ENCODE measurements around the gene TENM4.

The TENM4 gene

DNA sequence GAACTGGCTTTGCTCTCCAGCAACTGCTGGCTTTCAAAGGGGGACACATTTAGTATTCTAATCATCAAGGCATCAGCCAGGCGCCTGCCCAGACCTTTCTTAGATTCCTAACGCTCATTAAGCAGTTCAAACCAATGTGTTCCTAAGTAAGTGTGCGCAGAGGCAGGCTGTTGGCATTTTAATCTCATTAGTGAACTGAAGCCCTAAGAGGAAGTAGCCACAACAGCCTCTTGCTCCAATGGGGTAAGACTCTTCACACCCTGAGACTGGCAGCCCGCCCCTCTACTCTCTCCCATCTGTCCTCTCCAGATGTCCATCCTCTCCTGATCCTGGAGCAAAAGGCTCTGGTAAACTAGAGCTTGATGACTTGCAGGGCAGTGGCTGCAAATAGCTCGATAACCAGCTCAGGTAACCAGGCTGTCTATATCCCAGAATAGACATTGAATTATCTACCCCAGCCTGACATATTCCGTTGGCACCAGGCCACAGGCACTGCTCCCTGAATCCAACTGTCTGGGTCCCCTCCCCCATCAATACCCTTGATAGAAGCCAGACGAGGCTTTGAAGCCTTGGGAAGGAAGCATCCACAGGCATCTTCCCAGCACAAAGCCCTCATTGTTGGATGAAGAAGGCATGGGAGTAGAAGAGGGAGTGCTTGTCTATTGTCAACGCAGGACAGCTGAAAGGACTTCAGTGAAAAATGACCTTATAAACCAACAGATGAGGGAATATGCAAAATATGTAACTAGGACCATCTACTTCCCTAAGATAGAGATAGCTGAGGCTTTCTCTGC is 321.1 kb downstream of the TENM4 start:
- no peak for DNase-seq (ENCODE audit: low spot score)

DNA sequence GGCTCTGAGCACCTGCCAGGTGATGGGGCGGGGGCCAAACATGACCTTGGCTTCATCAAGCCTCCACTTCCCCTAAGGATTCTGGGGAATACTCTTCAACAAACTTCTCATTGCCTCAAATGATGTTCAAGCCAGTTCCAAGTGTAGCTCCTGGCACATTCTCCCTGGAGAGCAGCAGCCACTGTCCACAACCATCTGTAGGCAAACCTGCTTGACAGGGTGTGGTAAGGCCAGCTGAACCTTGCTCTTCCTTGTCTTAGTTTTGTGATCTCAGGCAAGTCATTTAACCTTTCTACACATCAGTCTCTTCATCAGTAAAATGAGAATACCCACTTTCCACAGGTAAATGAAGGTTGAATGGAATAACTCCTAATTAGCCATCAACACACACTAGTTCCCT is 323.3 kb downstream of the TENM4 start:
- no peak for DNase-seq (ENCODE audit: low spot score)

- DNase-seq (ENCODE audit: low spot score) = no peak
Observed at GRCh38 chr11:79116600-79116999, 324.2 kb downstream of the TENM4 start.

- no peak for DNase-seq (ENCODE audit: low spot score)
Observed at GRCh38 chr11:79113054-79113690, 327.7 kb downstream of the TENM4 start.

GRCh38 chr11:79110796-79111195 is 330.0 kb downstream of the TENM4 start:
- DNase-seq (ENCODE audit: low spot score) = no peak

GRCh38 chr11:79110321-79110720 is 330.5 kb downstream of the TENM4 start:
- no peak for DNase-seq (ENCODE audit: low spot score)

DNA sequence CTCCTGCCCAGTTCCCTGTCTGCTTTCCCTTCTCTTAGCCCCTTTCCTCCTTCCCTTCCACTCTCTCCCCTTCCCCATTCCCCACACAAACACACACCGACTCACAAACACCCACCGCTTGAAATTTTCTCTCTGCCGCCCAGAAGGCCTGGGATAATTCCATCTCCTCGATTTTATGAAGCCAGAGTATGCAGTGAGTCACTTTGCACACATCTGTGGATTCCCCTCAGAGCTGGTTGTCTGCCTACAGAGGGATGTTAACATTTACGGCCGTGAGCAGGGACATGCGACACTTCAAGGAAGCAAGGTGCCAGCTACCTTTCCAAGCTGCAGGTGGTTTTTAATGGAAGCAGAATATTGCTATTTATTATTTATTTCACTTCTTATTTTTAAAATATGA is 332.0 kb downstream of the TENM4 start:
- DNase-seq (ENCODE audit: low spot score) = peak; percentile 30

DNA sequence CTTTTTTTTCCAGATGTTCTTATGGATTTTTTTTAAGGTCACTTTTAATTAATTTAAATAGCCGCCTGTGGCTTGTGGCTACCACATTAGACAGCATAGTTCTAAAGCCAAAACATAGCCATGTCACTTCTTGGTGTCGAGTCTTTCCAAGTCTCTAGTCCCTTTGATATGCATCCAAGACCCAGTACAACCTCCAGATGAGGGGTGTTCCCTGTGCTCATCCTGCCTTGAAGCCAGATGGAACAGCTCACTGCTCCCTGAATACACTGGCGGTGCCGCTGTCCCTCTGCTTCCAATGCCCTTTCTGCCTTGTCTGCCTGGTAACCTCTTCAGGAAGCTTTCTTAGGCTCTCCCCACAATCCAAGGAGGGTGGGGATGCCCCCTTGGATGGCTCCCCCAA is 338.0 kb downstream of the TENM4 start:
- DNase-seq (ENCODE audit: low spot score) = no peak

DNA sequence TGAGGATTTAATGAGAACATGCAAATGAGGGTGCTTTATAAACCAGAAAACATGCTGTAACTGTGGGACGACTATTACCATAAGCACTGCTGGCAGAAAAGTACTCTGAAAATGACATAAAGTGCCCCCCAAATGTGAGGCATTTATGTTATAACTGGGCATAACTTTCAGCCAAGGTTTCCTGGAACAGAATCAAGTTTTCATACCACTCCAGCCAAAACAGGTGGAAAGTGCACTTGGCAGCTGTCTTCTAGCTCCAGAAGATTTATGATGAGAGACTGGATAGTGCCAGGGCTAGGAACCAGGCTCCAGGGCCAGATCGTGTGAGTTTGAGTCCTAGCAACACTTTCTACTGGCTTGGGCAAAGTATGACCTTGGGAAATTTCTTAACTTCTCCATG is 339.2 kb downstream of the TENM4 start:
- no peak for DNase-seq (ENCODE audit: low spot score)

- peak; percentile 89 for DNase-seq (ENCODE audit: low spot score)
Observed at GRCh38 chr11:79100093-79100910, 340.5 kb downstream of the TENM4 start.

GRCh38 chr11:79098146-79098545 is 342.7 kb downstream of the TENM4 start:
- no peak for DNase-seq (ENCODE audit: low spot score)

DNA sequence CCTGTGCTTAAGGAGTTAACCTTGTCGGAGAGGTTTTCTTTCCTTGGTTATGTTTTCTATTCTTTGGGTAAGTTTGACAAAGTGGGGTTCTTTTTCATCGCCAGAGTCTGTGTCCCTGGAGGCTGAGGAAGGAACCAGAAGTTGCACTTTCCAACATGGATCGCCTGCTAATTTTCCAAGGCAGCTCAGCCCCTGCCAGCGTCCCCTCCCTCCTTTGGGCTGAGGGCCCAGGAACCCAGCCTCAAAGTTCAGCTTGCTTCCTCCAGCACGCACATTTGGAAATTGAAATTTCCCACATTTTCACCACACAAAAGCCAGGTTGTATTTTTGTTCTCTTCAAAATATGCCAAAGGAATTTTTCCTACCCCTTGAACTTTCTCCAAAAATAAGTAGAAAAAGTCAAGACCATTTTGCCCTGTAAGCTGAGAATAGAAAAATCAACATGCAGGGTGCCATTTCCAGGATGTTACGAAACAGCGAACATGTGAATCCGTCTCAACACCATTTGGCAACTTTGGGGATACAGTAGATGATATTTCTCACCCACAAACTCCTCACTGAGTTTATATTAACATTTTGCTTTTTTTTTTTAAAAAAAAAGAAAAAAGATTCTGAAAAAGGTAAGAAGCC is 343.5 kb downstream of the TENM4 start:
- no peak for DNase-seq (ENCODE audit: low spot score)

DNA sequence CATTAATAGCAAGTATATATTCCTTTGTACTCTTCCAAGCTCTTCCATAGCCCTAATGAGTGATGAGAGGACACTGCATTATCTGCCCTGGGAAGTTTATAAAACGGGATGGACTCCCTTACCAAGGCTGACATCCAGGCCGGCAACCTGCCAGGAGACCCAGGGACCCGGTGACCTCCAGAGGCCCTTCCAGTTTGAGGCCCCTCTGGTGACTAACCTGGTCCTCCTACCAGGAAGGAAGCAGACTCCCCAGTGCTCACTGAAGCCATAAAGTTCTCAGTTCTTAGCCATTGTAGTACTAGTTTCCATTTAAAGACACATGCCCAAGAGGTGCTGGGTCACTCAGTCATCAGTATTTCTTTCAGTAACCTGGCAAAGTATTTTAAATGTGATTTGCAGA is 345.4 kb downstream of the TENM4 start:
- DNase-seq (ENCODE audit: low spot score) = no peak

- no peak for DNase-seq (ENCODE audit: low spot score)
Observed at GRCh38 chr11:79094616-79095015, 346.2 kb downstream of the TENM4 start.

DNA sequence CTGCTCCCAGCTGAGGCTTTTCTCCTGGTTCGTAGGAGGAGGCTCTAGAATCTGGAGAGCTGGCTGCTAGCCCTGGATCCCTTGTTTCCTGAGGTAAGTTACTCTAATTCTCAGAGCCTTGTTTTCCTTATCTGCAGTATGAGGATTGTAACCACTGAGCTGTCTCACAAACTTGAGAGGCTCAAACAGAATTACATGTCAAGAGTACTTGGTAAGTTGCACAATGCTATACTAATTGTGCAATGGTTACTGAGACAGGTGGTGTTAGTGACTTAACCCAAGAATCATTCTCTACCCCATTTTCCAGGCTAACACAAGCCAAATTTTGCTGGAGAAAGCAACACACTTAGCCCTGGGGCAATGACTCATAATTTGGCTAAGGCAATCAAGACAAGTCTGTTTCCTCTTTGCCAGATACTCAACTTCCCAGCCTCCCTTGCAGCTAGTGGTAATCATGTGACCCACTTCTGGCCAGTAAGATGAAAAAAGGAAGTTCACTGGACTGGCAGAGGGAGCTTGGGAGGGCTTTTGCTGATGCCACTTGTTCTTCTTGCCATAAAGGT is 348.0 kb downstream of the TENM4 start:
- DNase-seq (ENCODE audit: low spot score) = peak; percentile 72

DNA sequence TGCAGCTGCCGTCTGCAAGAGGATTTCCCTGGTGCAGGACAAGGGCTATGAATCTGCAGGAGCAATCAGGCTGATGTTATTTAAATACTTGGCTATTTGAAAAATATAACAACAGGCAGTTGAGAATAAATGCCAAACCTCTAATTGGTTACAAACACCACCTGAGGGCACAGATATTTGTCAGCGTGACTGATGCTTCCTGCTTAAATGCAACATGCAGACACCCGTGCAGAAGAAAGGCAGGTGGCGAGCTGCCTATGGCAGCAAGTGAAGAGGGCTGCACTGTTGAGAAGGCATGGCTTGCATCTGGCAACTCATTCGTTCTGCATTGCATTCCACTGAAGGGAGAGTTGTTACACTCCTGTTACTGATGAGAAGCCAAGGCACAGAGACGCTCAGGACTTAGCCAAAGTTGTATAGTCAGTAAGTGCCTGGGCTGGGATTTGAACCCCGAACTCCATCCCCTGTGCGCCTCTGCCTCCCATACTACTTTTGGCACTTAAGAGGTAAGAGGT is 350.6 kb downstream of the TENM4 start:
- no peak for DNase-seq (ENCODE audit: low spot score)

- DNase-seq (ENCODE audit: low spot score) = no peak
Observed at GRCh38 chr11:79089601-79090000, 351.2 kb downstream of the TENM4 start.

DNA sequence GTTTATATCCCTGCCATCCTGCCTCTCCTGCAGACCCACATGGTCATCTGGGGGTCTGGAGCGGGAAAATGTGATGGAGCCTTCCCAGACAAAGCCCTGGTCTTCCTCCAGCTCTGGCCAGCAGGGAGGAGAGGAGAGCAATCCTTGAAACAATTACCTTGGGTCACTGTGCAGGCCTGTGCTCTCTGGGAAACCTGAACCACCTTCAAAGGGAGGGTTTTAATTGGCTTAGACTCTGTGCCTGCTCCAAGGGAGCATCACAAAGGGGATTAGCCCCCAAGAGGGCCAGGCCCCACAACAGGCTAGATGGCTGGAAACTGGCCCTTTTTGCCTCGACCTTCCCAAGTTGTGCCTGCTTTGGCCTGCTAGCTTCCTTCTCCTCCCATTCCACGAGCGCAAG is 351.9 kb downstream of the TENM4 start:
- DNase-seq (ENCODE audit: low spot score) = no peak

DNA sequence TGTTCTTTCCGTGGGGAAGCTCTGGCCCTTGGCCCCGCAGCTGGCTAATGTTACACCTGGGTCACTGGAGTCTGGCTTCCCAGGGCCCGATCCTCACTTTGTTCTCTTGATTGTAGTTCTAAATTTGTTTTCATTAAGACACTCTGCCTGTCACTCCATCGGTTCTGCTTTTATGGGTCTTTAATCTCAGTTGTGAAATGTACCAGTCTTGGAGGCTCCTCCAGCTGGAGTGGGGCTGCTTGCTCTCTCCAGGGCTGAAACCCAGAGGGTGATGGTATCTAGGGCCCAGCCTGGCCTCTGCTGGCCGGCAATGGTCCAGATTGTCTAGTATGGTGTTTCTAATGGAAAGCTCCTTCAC is 352.9 kb downstream of the TENM4 start:
- no peak for DNase-seq (ENCODE audit: low spot score)

- peak; percentile 27 for DNase-seq (ENCODE audit: low spot score)
Observed at GRCh38 chr11:79087238-79087960, 353.4 kb downstream of the TENM4 start.

DNA sequence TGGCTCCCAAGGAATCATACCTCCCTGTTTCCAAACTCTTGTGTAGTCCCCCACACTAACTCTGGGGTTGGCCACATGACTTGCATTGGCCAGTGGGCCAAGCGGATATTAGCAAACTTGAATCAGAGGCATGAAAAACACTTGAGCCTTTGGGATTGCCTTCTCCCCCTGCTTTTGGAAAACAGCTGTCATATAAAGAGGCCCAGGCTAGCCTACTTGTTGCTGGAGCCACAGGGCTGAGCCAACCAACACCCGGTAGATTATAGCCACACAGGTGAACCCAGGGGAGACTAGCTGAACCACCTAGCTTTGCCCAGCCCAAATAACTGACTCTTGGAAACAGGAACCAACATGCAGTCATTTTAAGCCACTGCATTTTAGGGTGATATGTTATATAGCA is 354.8 kb downstream of the TENM4 start:
- no peak for DNase-seq (ENCODE audit: low spot score)
